ENCODE data around the gene TARDBP. TPM values are rescaled to one million over a fixed set of nuclear protein-coding genes. Genes with fewer than 3 reads are reported as not detected.

Gene TARDBP
- total RNA-seq, 1 experiment from 2014 or later = 196 TPM

DNA sequence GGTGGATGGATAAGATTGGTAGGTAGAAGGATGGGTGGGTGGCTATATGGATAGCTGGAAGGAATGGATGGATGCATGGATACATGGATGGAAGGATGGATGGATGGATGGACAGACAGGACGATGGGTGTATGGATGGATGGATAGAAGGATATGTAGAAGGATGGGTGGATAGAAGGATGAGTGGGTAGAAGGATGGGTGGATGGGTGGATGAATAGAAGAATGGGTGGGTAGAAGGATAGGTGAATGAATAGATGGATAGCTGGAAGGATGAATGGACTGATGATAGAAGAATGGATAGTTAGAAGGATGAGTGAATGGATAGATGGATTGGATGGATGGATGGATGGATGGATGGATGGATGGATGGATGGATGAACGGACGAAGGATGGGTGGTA lies 29.6 kb downstream of the TARDBP start:
- TF ChIP-seq, protein P1, sequence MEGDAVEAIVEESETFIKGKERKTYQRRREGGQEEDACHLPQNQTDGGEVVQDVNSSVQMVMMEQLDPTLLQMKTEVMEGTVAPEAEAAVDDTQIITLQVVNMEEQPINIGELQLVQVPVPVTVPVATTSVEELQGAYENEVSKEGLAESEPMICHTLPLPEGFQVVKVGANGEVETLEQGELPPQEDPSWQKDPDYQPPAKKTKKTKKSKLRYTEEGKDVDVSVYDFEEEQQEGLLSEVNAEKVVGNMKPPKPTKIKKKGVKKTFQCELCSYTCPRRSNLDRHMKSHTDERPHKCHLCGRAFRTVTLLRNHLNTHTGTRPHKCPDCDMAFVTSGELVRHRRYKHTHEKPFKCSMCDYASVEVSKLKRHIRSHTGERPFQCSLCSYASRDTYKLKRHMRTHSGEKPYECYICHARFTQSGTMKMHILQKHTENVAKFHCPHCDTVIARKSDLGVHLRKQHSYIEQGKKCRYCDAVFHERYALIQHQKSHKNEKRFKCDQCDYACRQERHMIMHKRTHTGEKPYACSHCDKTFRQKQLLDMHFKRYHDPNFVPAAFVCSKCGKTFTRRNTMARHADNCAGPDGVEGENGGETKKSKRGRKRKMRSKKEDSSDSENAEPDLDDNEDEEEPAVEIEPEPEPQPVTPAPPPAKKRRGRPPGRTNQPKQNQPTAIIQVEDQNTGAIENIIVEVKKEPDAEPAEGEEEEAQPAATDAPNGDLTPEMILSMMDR (IDR thresholded peaks at IDR 0.05) = no peak
- TF ChIP-seq POLR2AphosphoS5 (IDR thresholded peaks at IDR 0.05; ENCODE audit: low read depth, low read length) (no peak), TCF7L2 (IDR thresholded peaks at IDR 0.05; ENCODE audit: low read depth, low read length) (no peak), SIN3A (IDR thresholded peaks at IDR 0.05; ENCODE audit: borderline replicate concordance, insufficient read depth, low read depth, low read length) (no peak)
- TF ChIP-seq, protein P2, sequence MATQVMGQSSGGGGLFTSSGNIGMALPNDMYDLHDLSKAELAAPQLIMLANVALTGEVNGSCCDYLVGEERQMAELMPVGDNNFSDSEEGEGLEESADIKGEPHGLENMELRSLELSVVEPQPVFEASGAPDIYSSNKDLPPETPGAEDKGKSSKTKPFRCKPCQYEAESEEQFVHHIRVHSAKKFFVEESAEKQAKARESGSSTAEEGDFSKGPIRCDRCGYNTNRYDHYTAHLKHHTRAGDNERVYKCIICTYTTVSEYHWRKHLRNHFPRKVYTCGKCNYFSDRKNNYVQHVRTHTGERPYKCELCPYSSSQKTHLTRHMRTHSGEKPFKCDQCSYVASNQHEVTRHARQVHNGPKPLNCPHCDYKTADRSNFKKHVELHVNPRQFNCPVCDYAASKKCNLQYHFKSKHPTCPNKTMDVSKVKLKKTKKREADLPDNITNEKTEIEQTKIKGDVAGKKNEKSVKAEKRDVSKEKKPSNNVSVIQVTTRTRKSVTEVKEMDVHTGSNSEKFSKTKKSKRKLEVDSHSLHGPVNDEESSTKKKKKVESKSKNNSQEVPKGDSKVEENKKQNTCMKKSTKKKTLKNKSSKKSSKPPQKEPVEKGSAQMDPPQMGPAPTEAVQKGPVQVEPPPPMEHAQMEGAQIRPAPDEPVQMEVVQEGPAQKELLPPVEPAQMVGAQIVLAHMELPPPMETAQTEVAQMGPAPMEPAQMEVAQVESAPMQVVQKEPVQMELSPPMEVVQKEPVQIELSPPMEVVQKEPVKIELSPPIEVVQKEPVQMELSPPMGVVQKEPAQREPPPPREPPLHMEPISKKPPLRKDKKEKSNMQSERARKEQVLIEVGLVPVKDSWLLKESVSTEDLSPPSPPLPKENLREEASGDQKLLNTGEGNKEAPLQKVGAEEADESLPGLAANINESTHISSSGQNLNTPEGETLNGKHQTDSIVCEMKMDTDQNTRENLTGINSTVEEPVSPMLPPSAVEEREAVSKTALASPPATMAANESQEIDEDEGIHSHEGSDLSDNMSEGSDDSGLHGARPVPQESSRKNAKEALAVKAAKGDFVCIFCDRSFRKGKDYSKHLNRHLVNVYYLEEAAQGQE (IDR thresholded peaks at IDR 0.05; ENCODE audit: insufficient read depth in 1 of 2, low read depth in 2 of 2, low read length in 1 of 2) = no peak
- DNase-seq (ENCODE audit: low read depth, low spot score) = no peak
- CTCF ChIA-PET = no interaction called here
- in situ Hi-C loops (cut with HindIII; ENCODE audit: low pct_unique_long_range_greater_than_20kb, low sequenced_read_pairs) = no loop called here
- Histone ChIP-seq H3K4me3 (ENCODE audit: low read depth in 2 of 2, low read length in 2 of 2) (no peak overlapping the region), H3K27me3 (ENCODE audit: control insufficient read depth, insufficient read depth, low read length) (no peaks in the 10 kb centered on the region), H3K4me1 (ENCODE audit: control insufficient read depth, insufficient read depth, low read length) (no peaks in the 10 kb centered on the region), H3K9me3 (ENCODE audit: control insufficient read depth, insufficient read depth, low read depth, low read length) (no peaks in the 10 kb centered on the region), H3K36me3 (ENCODE audit: control insufficient read depth, insufficient read depth, low read length) (no peaks in the 10 kb centered on the region), H3K27ac (ENCODE audit: low read length) (no peak overlapping the region)
- ATAC-seq = no peak
- POLR2A ChIA-PET = no interaction called here
- intact Hi-C loops (cut with micrococcal nuclease; ENCODE audit: unreplicated experiment) = no loop called here
- no TSS peak for BruUV-seq (replicated peaks)

DNA sequence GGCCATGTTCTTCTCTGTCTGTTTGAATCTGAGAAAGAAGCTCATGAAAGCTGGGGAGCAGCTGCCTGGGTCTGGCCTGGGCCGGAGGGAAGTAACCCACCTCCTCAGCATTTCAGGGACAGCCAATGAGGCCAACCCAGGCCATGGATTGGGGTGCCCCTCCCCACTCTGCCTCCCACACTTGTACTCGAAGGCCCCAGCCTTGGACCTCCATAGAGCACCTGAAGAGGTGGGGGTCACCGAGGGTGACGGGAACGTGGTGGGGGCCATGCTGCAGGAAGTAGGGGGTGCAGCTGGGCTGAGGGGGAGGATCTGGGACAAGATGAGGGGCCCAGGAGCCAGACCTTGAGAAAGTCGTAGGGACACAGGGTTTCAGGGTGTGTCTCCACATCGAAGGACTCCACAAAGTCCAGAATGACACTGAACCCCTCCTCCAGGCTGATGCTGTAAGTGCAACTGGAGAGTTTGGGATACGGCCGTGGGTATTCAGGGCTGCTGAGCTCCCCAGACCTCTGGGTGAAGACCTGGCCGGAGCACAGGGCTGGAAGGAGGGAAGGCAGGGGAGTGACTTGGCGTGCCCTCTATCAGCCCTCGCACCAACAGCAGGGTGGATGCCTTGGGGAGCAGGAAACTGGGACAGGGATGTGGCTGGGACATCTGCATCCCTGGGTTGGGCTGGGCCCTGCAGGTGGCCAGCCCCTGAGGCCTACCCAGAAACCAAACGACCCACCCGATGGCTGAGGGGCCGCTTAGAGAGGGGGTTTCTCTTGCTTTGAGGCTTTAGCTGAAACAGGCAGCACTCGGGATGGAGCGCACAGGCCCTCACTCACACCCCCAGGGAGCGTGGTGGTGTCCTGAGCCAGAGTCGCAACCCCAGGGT lies 30.8 kb downstream of the TARDBP start:
- H3K27ac ChIP-seq (ENCODE audit: low read length) = no peak overlapping the region
- ChIA-PET CTCF (no interaction called here), POLR2A (no interaction called here)
- H3K27me3 ChIP-seq (ENCODE audit: control insufficient read depth, insufficient read depth, low read length) = no peaks in the 10 kb centered on the region
- H3K4me3 ChIP-seq (ENCODE audit: low read depth in 2 of 2, low read length in 2 of 2) = no peak overlapping the region
- H3K9me3 ChIP-seq (ENCODE audit: control insufficient read depth, insufficient read depth, low read depth, low read length) = no peaks in the 10 kb centered on the region
- intact Hi-C loops (cut with micrococcal nuclease; ENCODE audit: unreplicated experiment) = no loop called here
- in situ Hi-C loops (cut with HindIII; ENCODE audit: low pct_unique_long_range_greater_than_20kb, low sequenced_read_pairs) = no loop called here
- H3K4me1 ChIP-seq (ENCODE audit: control insufficient read depth, insufficient read depth, low read length) = no peaks in the 10 kb centered on the region
- H3K36me3 ChIP-seq (ENCODE audit: control insufficient read depth, insufficient read depth, low read length) = no peaks in the 10 kb centered on the region
- no peak for ATAC-seq
- TF ChIP-seq, protein P1 (IDR thresholded peaks at IDR 0.05) = no peak
- TF ChIP-seq POLR2AphosphoS5 (IDR thresholded peaks at IDR 0.05; ENCODE audit: low read depth, low read length) (no peak), TCF7L2 (IDR thresholded peaks at IDR 0.05; ENCODE audit: low read depth, low read length) (no peak), SIN3A (IDR thresholded peaks at IDR 0.05; ENCODE audit: borderline replicate concordance, insufficient read depth, low read depth, low read length) (no peak)
- TF ChIP-seq, protein P2 (IDR thresholded peaks at IDR 0.05; ENCODE audit: insufficient read depth in 1 of 2, low read depth in 2 of 2, low read length in 1 of 2) = no peak
- BruUV-seq (replicated peaks) = no TSS peak
- DNase-seq (ENCODE audit: low read depth, low spot score) = no peak

All from Panc1 (cell line).